ENCODE results near the gene PLOD1.

PLOD1 gene

DNA sequence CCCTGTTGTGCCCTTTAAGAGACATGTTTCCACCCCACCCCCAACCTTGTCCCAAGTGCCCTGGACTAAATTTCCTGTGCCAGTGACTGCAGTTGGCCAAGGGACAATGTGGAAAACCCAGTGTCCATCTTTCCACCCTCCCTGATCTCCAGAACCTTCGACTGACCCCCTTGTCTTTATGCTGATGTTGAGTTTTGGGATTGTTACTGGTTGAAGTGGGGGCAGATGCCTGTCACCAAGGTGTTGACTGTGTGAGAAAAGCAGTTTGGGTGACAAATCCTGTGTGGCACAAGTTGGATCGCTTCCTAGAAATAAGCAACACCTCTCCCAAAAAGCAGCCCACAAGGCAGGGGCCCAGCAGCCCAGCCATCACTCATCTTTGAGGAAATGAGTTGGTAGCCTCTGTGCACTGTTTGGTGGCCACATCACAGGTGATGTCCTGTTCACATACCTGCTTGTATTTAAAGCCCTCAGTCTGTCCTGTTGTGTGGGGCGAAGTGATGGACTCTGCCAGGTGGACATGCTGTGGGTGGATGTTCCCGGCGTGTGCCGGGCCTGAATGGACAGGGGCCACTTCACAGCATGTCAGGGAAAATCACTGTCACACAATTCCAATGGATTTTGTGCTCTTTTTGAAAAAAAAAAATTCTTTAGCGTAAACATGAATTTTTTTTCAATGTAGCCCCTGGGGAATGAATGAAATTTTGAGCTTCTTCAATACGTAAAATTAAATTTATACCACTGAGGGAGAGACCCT, 78.2 kb downstream of the PLOD1 start:
- no peak for TF ChIP-seq EZH2phosphoT487 (IDR thresholded peaks at IDR 0.05; ENCODE audit: borderline replicate concordance)
- TF ChIP-seq, protein P1, sequence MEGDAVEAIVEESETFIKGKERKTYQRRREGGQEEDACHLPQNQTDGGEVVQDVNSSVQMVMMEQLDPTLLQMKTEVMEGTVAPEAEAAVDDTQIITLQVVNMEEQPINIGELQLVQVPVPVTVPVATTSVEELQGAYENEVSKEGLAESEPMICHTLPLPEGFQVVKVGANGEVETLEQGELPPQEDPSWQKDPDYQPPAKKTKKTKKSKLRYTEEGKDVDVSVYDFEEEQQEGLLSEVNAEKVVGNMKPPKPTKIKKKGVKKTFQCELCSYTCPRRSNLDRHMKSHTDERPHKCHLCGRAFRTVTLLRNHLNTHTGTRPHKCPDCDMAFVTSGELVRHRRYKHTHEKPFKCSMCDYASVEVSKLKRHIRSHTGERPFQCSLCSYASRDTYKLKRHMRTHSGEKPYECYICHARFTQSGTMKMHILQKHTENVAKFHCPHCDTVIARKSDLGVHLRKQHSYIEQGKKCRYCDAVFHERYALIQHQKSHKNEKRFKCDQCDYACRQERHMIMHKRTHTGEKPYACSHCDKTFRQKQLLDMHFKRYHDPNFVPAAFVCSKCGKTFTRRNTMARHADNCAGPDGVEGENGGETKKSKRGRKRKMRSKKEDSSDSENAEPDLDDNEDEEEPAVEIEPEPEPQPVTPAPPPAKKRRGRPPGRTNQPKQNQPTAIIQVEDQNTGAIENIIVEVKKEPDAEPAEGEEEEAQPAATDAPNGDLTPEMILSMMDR (conservative IDR thresholded peaks at IDR 0.05; ENCODE audit: low read length): no peak
- Histone ChIP-seq H3K4me1 (ENCODE audit: insufficient read depth, low read length, poor library complexity, severe bottlenecking) (no peaks in the 10 kb centered on the region), H3K9me2 (replicated peaks; ENCODE audit: low read depth, low read length) (no peaks in the 10 kb centered on the region), H3K9ac (ENCODE audit: low read depth, low read length, poor library complexity, severe bottlenecking) (no peak overlapping the region), H3K79me2 (ENCODE audit: insufficient read depth, low read length) (no peaks in the 10 kb centered on the region), H2AFZ (ENCODE audit: low read length) (no peak overlapping the region), H3K4me2 (ENCODE audit: low read depth, low read length, poor library complexity, severe bottlenecking) (no peak overlapping the region), H3K36me3 (ENCODE audit: insufficient read depth, low read length) (peaks cover 31% of the 10 kb centered on the region; the same call in 1 of the 2 replicates), H3K9me3 (ENCODE audit: insufficient read depth, low read depth, low read length) (no peaks in the 10 kb centered on the region), H3K27me3 (ENCODE audit: insufficient read depth, low read length, poor library complexity, severe bottlenecking) (no peaks in the 10 kb centered on the region), H3F3A (ENCODE audit: low read depth) (0 out of 2 replicates have a peak, but pooled peaks cover 3% of the 10 kb centered on the region), H3K4me3 (ENCODE audit: low read length, poor library complexity, severe bottlenecking) (no peak overlapping the region), H4K20me1 (ENCODE audit: insufficient read depth, low read length, poor library complexity, severe bottlenecking) (no peaks in the 10 kb centered on the region)

DNA sequence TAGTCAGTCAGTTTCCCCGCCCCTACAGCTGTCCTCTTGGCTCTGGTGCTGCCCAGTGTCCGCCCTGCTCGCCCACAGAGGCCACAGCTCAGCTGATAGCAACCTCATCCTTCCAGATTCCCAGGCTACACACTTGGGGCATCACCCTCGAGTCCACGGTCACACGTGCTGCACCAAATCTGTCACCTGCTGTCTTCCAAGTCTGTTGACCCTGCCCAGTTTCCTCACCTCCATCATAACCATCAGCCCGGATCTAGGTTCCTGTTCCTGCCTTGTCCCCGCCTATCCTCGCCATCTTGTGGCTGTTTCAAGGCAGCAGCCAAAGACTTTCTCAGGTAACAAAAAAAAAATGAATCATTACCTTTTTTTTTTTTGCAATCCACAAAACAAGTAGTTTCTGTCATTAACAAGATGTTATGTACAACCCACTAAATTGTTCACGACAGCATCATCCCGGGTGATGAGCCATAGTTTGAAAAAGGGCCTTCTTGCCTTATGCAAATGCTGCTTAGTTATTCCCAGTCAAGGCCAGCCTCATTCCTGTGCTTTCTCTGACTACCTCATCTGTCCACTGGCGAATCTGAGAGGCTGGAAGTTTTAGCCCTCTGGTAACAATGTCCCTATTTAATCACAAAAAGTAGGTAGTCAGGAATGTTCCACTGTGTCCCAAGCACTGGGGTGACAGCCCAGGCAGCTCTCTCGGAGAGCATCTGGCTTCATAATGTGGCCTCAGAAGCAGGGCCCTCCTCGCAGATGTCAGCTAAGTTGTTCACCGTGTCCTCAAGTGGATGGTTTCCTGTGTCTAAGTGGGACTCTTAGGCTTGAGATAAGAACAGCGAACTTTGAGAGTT, 79.8 kb downstream of the PLOD1 start:
- no peaks in the 10 kb centered on the region for H4K20me1 ChIP-seq (ENCODE audit: insufficient read depth, low read length, poor library complexity, severe bottlenecking)
- H3F3A ChIP-seq (ENCODE audit: low read depth): 0 out of 2 replicates have a peak, but pooled peaks cover 3% of the 10 kb centered on the region
- no peaks in the 10 kb centered on the region for H3K9me3 ChIP-seq (ENCODE audit: insufficient read depth, low read depth, low read length)
- H3K9me2 ChIP-seq (replicated peaks; ENCODE audit: low read depth, low read length): no peaks in the 10 kb centered on the region
- H3K4me3 ChIP-seq (ENCODE audit: low read length, poor library complexity, severe bottlenecking): no peak overlapping the region
- no peak overlapping the region for H3K4me2 ChIP-seq (ENCODE audit: low read depth, low read length, poor library complexity, severe bottlenecking)
- H3K4me1 ChIP-seq (ENCODE audit: insufficient read depth, low read length, poor library complexity, severe bottlenecking): peaks cover 3% of the 10 kb centered on the region
- no peaks in the 10 kb centered on the region for H3K27me3 ChIP-seq (ENCODE audit: insufficient read depth, low read length, poor library complexity, severe bottlenecking)
- no peaks in the 10 kb centered on the region for H3K79me2 ChIP-seq (ENCODE audit: insufficient read depth, low read length)
- peaks cover 28% of the 10 kb centered on the region; the same call in 1 of the 2 replicates for H3K36me3 ChIP-seq (ENCODE audit: insufficient read depth, low read length)
- H3K9ac ChIP-seq (ENCODE audit: low read depth, low read length, poor library complexity, severe bottlenecking): no peak overlapping the region
- no peak for TF ChIP-seq EZH2phosphoT487 (IDR thresholded peaks at IDR 0.05; ENCODE audit: borderline replicate concordance)
- TF ChIP-seq, protein P1 (conservative IDR thresholded peaks at IDR 0.05; ENCODE audit: low read length): peak; percentile 25; the same call in 1 of the 2 replicates
- no peak overlapping the region for H2AFZ ChIP-seq (ENCODE audit: low read length)

DNA sequence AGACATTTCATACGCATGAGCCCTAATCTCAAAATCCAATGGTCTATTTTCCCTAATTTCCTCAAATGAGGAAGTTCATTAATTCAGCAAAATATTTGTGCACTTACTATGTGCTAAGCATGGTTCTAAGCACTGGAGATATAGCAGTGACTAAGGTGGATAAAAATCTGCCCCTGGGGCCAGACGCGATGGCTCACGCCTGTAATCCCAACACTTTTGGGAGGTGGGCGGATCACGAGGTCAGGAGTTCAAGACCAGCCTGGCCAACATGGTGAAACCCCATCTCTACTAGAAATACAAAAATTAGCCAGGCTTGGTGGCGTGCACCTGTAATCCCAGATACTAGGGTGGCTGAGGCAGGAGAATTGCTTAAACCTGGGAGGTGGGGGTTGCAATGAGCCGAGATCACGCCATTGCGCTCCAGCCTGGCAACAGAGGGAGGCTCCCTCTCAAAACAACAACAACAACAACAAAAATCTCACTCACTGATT, 80.5 kb downstream of the PLOD1 start:
- no peaks in the 10 kb centered on the region for H3K27me3 ChIP-seq (ENCODE audit: insufficient read depth, low read length, poor library complexity, severe bottlenecking)
- H3K4me2 ChIP-seq (ENCODE audit: low read depth, low read length, poor library complexity, severe bottlenecking): no peak overlapping the region
- no peak overlapping the region for H3K4me3 ChIP-seq (ENCODE audit: low read length, poor library complexity, severe bottlenecking)
- H3K36me3 ChIP-seq (ENCODE audit: insufficient read depth, low read length): peaks cover 23% of the 10 kb centered on the region; the same call in 1 of the 2 replicates
- no peaks in the 10 kb centered on the region for H3K9me2 ChIP-seq (replicated peaks; ENCODE audit: low read depth, low read length)
- no peak overlapping the region for H2AFZ ChIP-seq (ENCODE audit: low read length)
- H3K79me2 ChIP-seq (ENCODE audit: insufficient read depth, low read length): peaks cover 5% of the 10 kb centered on the region
- no peaks in the 10 kb centered on the region for H3K9me3 ChIP-seq (ENCODE audit: insufficient read depth, low read depth, low read length)
- H3K9ac ChIP-seq (ENCODE audit: low read depth, low read length, poor library complexity, severe bottlenecking): no peak overlapping the region
- peaks cover 3% of the 10 kb centered on the region for H3K4me1 ChIP-seq (ENCODE audit: insufficient read depth, low read length, poor library complexity, severe bottlenecking)
- no peaks in the 10 kb centered on the region for H4K20me1 ChIP-seq (ENCODE audit: insufficient read depth, low read length, poor library complexity, severe bottlenecking)
- 0 out of 2 replicates have a peak, but pooled peaks cover 3% of the 10 kb centered on the region for H3F3A ChIP-seq (ENCODE audit: low read depth)
- TF ChIP-seq, protein P1 (conservative IDR thresholded peaks at IDR 0.05; ENCODE audit: low read length): no peak
- TF ChIP-seq EZH2phosphoT487 (IDR thresholded peaks at IDR 0.05; ENCODE audit: borderline replicate concordance): no peak
